Stimulated activated naive CD4-positive, alpha-beta T cell treated with Interleukin-2 at 50 U/mL for 16 hours (primary cell): ENCODE results near the gene IGF2BP2.
"Not testable (repeated sequence)": the region's sequence is repeated elsewhere in the genome, so short reads cannot be mapped to it uniquely, and the experiment has no call there.

Experiments used
- DNase-seq: peaks from one replicate; lab custom pipeline; 2025; lab: John Stamatoyannopoulos, UW

IGF2BP2 gene

GRCh38 chr3:185639632-185640206 is 185.1 kb downstream of the IGF2BP2 start:
- DNase-seq = no peak

- DNase-seq = not testable (repeated sequence)
These were observed 186.2 kb downstream of the IGF2BP2 start for GRCh38 chr3:185638651-185639050.

GRCh38 chr3:185637388-185637787 is 187.5 kb downstream of the IGF2BP2 start:
- DNase-seq = no peak

- no peak for DNase-seq
These were observed 191.8 kb downstream of the IGF2BP2 start for GRCh38 chr3:185632996-185633395.

GRCh38 chr3:185631508-185632206 is 193.2 kb downstream of the IGF2BP2 start:
- DNase-seq = no peak

- no peak for DNase-seq
These were observed 193.7 kb downstream of the IGF2BP2 start for GRCh38 chr3:185631108-185631507.

- no peak for DNase-seq
These were observed 194.6 kb downstream of the IGF2BP2 start for GRCh38 chr3:185630182-185630622.

- no peak for DNase-seq
These were observed 195.2 kb downstream of the IGF2BP2 start for GRCh38 chr3:185629554-185630181.

- DNase-seq = no peak
These were observed 199.1 kb downstream of the IGF2BP2 start for GRCh38 chr3:185625784-185626183.

- DNase-seq = no peak
These were observed 200.7 kb downstream of the IGF2BP2 start for GRCh38 chr3:185623939-185624665.

- no peak for DNase-seq
These were observed 211.8 kb downstream of the IGF2BP2 start for GRCh38 chr3:185613016-185613415.

GRCh38 chr3:185606196-185606595 is 218.6 kb downstream of the IGF2BP2 start:
- no peak for DNase-seq

GRCh38 chr3:185605566-185605965 is 219.3 kb downstream of the IGF2BP2 start:
- no peak for DNase-seq

- DNase-seq = no peak
These were observed 229.3 kb downstream of the IGF2BP2 start for GRCh38 chr3:185595526-185595925.

GRCh38 chr3:185594073-185594472 is 230.8 kb downstream of the IGF2BP2 start:
- no peak for DNase-seq
